Psoas muscle (tissue), 8 donors: Measurements from ENCODE around the gene HSDL2. TPM values are rescaled to one million over a fixed set of nuclear protein-coding genes. Genes with fewer than 3 reads are reported as not detected.

Source experiments
- ATAC-seq, 4 donors: fragments of 200-7000 bp; cut with Tn5 transposase; one replicate each; pipeline ENCODE4 v1.9.1; 2020; ENCODE audit warnings: moderate library complexity in 3 of 4, mild to moderate bottlenecking in 2 of 4
- DNase-seq, 2 donors: peaks; one replicate each; pipeline ENCODE4 v3.0.0-alpha.2; 2020
- H3K27ac ChIP-seq: fragments of 200-600 bp; one replicate; pipeline ENCODE4 v1.8.0; 2022
- H3K27me3 ChIP-seq, 3 donors: fragments of 200-600 bp in 1 of 3; one replicate each; pipeline versions ENCODE4 v1.6.1 to v1.8.0; 2013 to 2022; ENCODE audit warnings: low read length in 2 of 3, mild to moderate bottlenecking in 2 of 3, moderate library complexity in 1 of 3; ENCODE audit not compliant: insufficient read depth in 3 of 3
- H3K36me3 ChIP-seq, 2 donors: fragments of 200-600 bp in 1 of 2; one replicate each; pipeline versions ENCODE4 v1.6.1 to v1.8.0; 2013 to 2022; ENCODE audit warnings: low read depth in 1 of 2, mild to moderate bottlenecking in 1 of 2, moderate library complexity in 1 of 2; ENCODE audit not compliant: insufficient read depth in 1 of 2
- H3K4me1 ChIP-seq: fragments of 200-600 bp; one replicate; pipeline ENCODE4 v1.8.0; 2022
- H3K4me3 ChIP-seq: fragments of 200-600 bp; one replicate; pipeline ENCODE4 v1.8.0; 2022; ENCODE audit warnings: mild to moderate bottlenecking
- H3K9me3 ChIP-seq: fragments of 200-600 bp; one replicate; pipeline ENCODE4 v1.8.0; 2022
- CTCF ChIP-seq: fragments of 200-600 bp; IDR thresholded peaks from one replicate; pipeline ENCODE4 v1.8.0; 2022; ENCODE audit warnings: antibody characterized with exemption
- WGBS, 3 donors: extraction: QIAGEN DNeasy Blood & Tissue Kit; methylation state at CpG; one replicate each; pipeline versions ENCODE4 v1.1.6 to v1.1.7; 2013; 5-methylcytosine and 5-hydroxymethylcytosine counted together
- intact Hi-C, 2 donors: fragments of 100-400 bp; cut with DNase I; formaldehyde crosslinking; loops; one replicate each; pipeline versions ENCODE4 v1.11.0 to v1.14.2; 2022
- polyA plus RNA-seq, 3 donors: library from polyadenylated mRNA; stranded (reverse); fragments of 200-250 nt; gene quantifications; one replicate each; pipeline ENCODE4 v1.2.3, GENCODE V29; 2013
- total RNA-seq, 4 donors: library from RNA; stranded (reverse); fragmentation: NEBNext Ultra II Directional in 2 of 4; extraction: Animal tissue kit (Norgen Biotek cat#: 25700) in 2 of 4; gene quantifications; one replicate each; pipeline versions ENCODE4 v1.2.1 to v1.2.4, GENCODE V29; 2021 to 2023
- donor health status: healthy with polysubstance abuse.
- donor health status: DM: no; HTN: no; CAD: no; lungs with moderate emphysema.
- donor health status: Bipolar disorder and iron deficiency.
- donor health status: healthy.
- donor health status: DM: yes; HTN: yes; CAD: no.
- donor health status: DM: no; HTN: no; CAD: no.
- donor health status: DM: no; HTN: no; CAD: no.
- donor health status: DM: yes; HTN: yes; CAD: no.

HSDL2 gene
- total and polyA plus RNA-seq, 7 donors = 62.1 to 119 (median 86.8) TPM

- peaks cover 4 to 67% of the 10 kb centered on the region in 2 donors for H3K36me3 ChIP-seq
- intact Hi-C loops = no loop called here
- TF ChIP-seq CTCF = no peak
- H3K9me3 ChIP-seq = peaks cover 3% of the 10 kb centered on the region
- no peak for ATAC-seq
- H3K4me1 ChIP-seq = no peaks in the 10 kb centered on the region
- DNase-seq = no peak
- 90 to 99% (median 97%) methylated on average over 1 of the region's 1 CpG for WGBS, 3 donors
- H3K27me3 ChIP-seq = no peaks in the 10 kb centered on the region
- H3K4me3 ChIP-seq = no peak overlapping the region
- no peak overlapping the region for H3K27ac ChIP-seq
Observed at GRCh38 chr9:112462855-112463254, 82.9 kb downstream of the HSDL2 start.

GRCh38 chr9:112465352-112465751 is 85.4 kb downstream of the HSDL2 start:
- no peaks in the 10 kb centered on the region for H3K4me1 ChIP-seq
- WGBS, 3 donors = 92 to 97% (median 96%) methylated on average over 4 of the region's 4 CpGs
- intact Hi-C loops = no loop called here
- H3K4me3 ChIP-seq = no peak overlapping the region
- H3K36me3 ChIP-seq = peaks cover 3 to 56% of the 10 kb centered on the region in 2 donors
- H3K27me3 ChIP-seq = no peaks in the 10 kb centered on the region
- TF ChIP-seq CTCF = no peak
- H3K27ac ChIP-seq = no peak overlapping the region
- peaks cover 3% of the 10 kb centered on the region for H3K9me3 ChIP-seq
- DNase-seq (no peak), ATAC-seq (no peak)

GRCh38 chr9:112472996-112473395 is 93.1 kb downstream of the HSDL2 start:
- H3K9me3 ChIP-seq = peaks cover 12% of the 10 kb centered on the region
- peaks cover 10 to 49% of the 10 kb centered on the region in 2 donors for H3K36me3 ChIP-seq
- no peaks in the 10 kb centered on the region for H3K27me3 ChIP-seq
- no peak overlapping the region for H3K4me3 ChIP-seq
- DNase-seq (no peak), ATAC-seq (no peak)
- H3K4me1 ChIP-seq = no peaks in the 10 kb centered on the region
- 86 to 92% (median 86%) methylated on average over 3 of the region's 3 CpGs for WGBS, 3 donors
- no peak for TF ChIP-seq CTCF
- intact Hi-C loops = no loop called here
- no peak overlapping the region for H3K27ac ChIP-seq

GRCh38 chr9:112473986-112474385 is 94.1 kb downstream of the HSDL2 start:
- Histone ChIP-seq H3K27me3 (no peaks in the 10 kb centered on the region), H3K4me1 (no peaks in the 10 kb centered on the region), H3K4me3 (no peak overlapping the region), H3K27ac (no peak overlapping the region), H3K36me3 (peaks cover 10 to 43% of the 10 kb centered on the region in 2 donors), H3K9me3 (peaks cover 12% of the 10 kb centered on the region)
- ATAC-seq = no peak
- TF ChIP-seq CTCF = no peak
- WGBS, 3 donors = 98 to 100% (median 100%) methylated on average over 2 of the region's 2 CpGs
- no peak for DNase-seq
- intact Hi-C loops = no loop called here

GRCh38 chr9:112475318-112475717 is 95.4 kb downstream of the HSDL2 start:
- 97 to 100% (median 99%) methylated on average over 1 of the region's 1 CpG for WGBS, 3 donors
- DNase-seq (no peak), ATAC-seq (no peak)
- Histone ChIP-seq H3K36me3 (peaks cover 10 to 36% of the 10 kb centered on the region in 2 donors), H3K4me3 (no peak overlapping the region), H3K27me3 (no peaks in the 10 kb centered on the region), H3K9me3 (peaks cover 12% of the 10 kb centered on the region), H3K27ac (no peak overlapping the region), H3K4me1 (no peaks in the 10 kb centered on the region)
- intact Hi-C loops = no loop called here
- TF ChIP-seq CTCF = no peak
